LNCaP clone FGC (cell line): Measurements from ENCODE around the gene ZBED3.

Source experiments
- DNase-seq: peaks from one replicate; pipeline ENCODE4 v3.0.0-alpha.2; 2011; ENCODE audit warnings: low read depth
- H3K4me3 ChIP-seq: 2 replicates; pipeline ENCODE4 v1.5.1; 2011; ENCODE audit warnings: mild to moderate bottlenecking, low read depth, low read length, control low read depth
- CTCF ChIP-seq: IDR thresholded peaks from 2 replicates; pipeline ENCODE4 v1.5.1; 2012; ENCODE audit warnings: mild to moderate bottlenecking; ENCODE audit not compliant: control insufficient read depth, insufficient read depth; ENCODE audit errors: extremely low read depth

ZBED3 gene

GRCh38 chr5:77086689-77087483, at the start of gene ZBED3:
TSS of gene ZBED3 (minus strand) at chr5:77087285. CDS start at chr5:77077878, 9,407 bp downstream.
- peak; percentile 81 for DNase-seq
- TF ChIP-seq CTCF = peak; percentile 23
- peak within 1 kb of the TSS; percentile 67 for H3K4me3 ChIP-seq

GRCh38 chr5:77133061-77133758, 46.1 kb upstream of the ZBED3 start:
- H3K4me3 ChIP-seq = no peak overlapping the region
- peak; percentile 59 for DNase-seq
- no peak for TF ChIP-seq CTCF

- no peak for TF ChIP-seq CTCF
- no peak for DNase-seq
- H3K4me3 ChIP-seq = no peak overlapping the region
Observed at GRCh38 chr5:77131361-77131760, 44.3 kb upstream of the ZBED3 start.

GRCh38 chr5:77129391-77129990, 42.4 kb upstream of the ZBED3 start:
- TF ChIP-seq CTCF = peak; percentile 60
- H3K4me3 ChIP-seq = no peak overlapping the region
- DNase-seq = peak; percentile 6

- no peak for DNase-seq
- no peak for TF ChIP-seq CTCF
- H3K4me3 ChIP-seq = no peak overlapping the region
Observed at GRCh38 chr5:77128411-77129061, 41.5 kb upstream of the ZBED3 start.

GRCh38 chr5:77123057-77123456, 36.0 kb upstream of the ZBED3 start:
- H3K4me3 ChIP-seq = no peak overlapping the region
- no peak for TF ChIP-seq CTCF
- no peak for DNase-seq
